ENCODE results near the gene PARVG.

PARVG gene

GRCh38 chr22:44196731-44197131 is 16.0 kb downstream of the PARVG start:
- no peak for DNase-seq (ENCODE audit: low spot score)

- DNase-seq (ENCODE audit: low spot score), result no peak
These were observed 16.5 kb downstream of the PARVG start for GRCh38 chr22:44197271-44197670.

- no peak for DNase-seq (ENCODE audit: low spot score)
These were observed 18.4 kb downstream of the PARVG start for GRCh38 chr22:44199164-44199563.

- no peak for DNase-seq (ENCODE audit: low spot score)
These were observed 19.1 kb downstream of the PARVG start for GRCh38 chr22:44199866-44200265.

- no peak for DNase-seq (ENCODE audit: low spot score)
These were observed 19.7 kb downstream of the PARVG start for GRCh38 chr22:44200451-44200850.

GRCh38 chr22:44200855-44201550 is 20.3 kb downstream of the PARVG start:
- DNase-seq (ENCODE audit: low spot score), result no peak

GRCh38 chr22:44201665-44202064 is 20.9 kb downstream of the PARVG start:
- no peak for DNase-seq (ENCODE audit: low spot score)

GRCh38 chr22:44202261-44202789 is 21.6 kb downstream of the PARVG start:
- peak; percentile 89 for DNase-seq (ENCODE audit: low spot score)

GRCh38 chr22:44203203-44203602 is 22.5 kb downstream of the PARVG start:
- DNase-seq (ENCODE audit: low spot score), result no peak

- no peak for DNase-seq (ENCODE audit: low spot score)
These were observed 24.2 kb downstream of the PARVG start for GRCh38 chr22:44204739-44205515.

- no peak for DNase-seq (ENCODE audit: low spot score)
These were observed 25.0 kb downstream of the PARVG start for GRCh38 chr22:44205516-44206329.

GRCh38 chr22:44206330-44206645 is 25.6 kb downstream of the PARVG start:
- no peak for DNase-seq (ENCODE audit: low spot score)

GRCh38 chr22:44206696-44207095 is 26.0 kb downstream of the PARVG start:
- no peak for DNase-seq (ENCODE audit: low spot score)

- no peak for DNase-seq (ENCODE audit: low spot score)
These were observed 26.7 kb downstream of the PARVG start for GRCh38 chr22:44207173-44207980.

- no peak for DNase-seq (ENCODE audit: low spot score)
These were observed 27.2 kb downstream of the PARVG start for GRCh38 chr22:44207981-44208317.

GRCh38 chr22:44209343-44209742 is 28.6 kb downstream of the PARVG start:
- DNase-seq (ENCODE audit: low spot score), result no peak

- no peak for DNase-seq (ENCODE audit: low spot score)
These were observed 30.0 kb downstream of the PARVG start for GRCh38 chr22:44210722-44211121.

- DNase-seq (ENCODE audit: low spot score), result peak; percentile 37
These were observed 30.7 kb downstream of the PARVG start for GRCh38 chr22:44211256-44211945.

GRCh38 chr22:44211946-44212930 is 31.5 kb downstream of the PARVG start:
- peak; percentile 53 for DNase-seq (ENCODE audit: low spot score)

- DNase-seq (ENCODE audit: low spot score), result peak; percentile 1
These were observed 32.2 kb downstream of the PARVG start for GRCh38 chr22:44212936-44213335.

Measured in AG08395 (cell line).